HG02970 (cell line): ENCODE measurements around the gene TTC38.

ENCODE experiments used
- ATAC-seq: cut with Tn5 transposase; IDR thresholded peaks from one replicate; pipeline ENCODE4 v1.9.1; 2021; ENCODE audit warnings: mild to moderate bottlenecking, moderate library complexity, moderate number of reproducible peaks; ENCODE audit not compliant: unreplicated experiment, low FRiP score

TTC38 gene

GRCh38 chr22:46275455-46276122 lies 7.8 kb downstream of the TTC38 start:
- no peak for ATAC-seq

- no peak for ATAC-seq
Measured at GRCh38 chr22:46276563-46276962, 8.8 kb downstream of the TTC38 start.

GRCh38 chr22:46278656-46279645 lies 11.1 kb downstream of the TTC38 start:
- no peak for ATAC-seq

DNA sequence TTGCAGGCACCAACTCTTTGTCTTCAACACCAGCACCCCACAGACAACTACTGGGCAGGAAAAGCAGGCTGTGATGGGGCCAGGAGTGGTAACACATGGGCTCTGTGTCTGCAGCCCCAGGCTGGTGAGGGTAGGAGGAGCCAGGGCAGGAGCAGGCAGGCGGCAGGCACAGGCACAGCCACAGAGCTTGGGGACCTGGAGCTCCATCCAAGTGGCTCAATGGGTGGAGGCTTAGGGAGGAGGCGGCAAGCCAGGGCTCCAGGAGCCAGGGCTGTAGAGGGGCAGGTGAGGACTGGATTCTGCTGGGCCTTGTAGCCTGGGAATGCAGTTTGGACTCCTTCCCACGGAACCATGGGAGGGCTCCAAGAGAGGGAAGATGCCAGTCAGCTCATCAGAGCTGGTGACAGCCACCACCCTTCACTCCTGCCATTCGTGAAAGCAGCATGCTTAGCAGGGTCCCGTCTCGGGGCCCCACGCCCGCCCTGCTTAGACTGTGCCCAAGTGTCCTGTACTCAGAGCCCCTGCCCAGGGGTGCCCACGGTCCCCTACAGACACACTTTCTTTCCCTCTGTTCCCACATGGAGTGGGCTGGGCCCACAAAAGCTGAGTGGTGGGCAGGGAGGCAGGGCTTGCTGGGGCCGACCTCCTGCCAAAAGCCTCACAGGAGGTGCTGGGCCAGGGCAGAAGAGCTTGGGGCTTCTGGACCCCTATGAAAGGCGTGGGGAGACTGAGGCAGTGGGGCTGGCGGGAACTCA lies 12.4 kb downstream of the TTC38 start:
- no peak for ATAC-seq

DNA sequence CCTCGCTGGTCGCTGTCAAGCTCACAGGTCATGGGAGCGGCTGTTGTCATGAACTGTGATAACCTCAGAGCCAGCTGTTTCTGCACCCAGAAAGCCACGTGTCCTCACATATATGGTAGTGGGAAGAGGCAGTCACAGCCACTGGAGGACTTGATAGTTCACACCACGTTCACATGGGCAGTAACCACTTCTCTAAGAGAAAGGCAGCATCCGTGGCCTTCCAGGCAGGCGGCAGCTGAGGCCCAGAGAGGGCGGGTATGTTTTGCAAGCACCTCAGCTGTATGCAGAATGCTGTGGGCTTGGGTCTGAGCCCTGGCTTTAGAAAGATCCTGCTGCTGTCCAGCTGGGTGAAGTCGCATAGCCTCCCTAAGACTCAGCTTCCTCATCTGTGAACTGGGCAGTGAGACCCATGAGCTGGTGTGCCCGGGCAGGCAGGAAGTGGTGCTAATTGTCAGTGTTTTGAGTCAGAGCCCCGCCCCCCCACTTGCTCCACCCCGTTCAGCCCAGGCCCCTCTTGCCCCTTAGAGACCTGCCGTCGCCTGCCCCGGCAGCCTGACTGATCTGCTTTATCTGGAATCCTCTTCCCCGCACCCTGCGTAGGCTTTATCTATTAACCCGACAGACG lies 13.3 kb downstream of the TTC38 start:
- no peak for ATAC-seq

DNA sequence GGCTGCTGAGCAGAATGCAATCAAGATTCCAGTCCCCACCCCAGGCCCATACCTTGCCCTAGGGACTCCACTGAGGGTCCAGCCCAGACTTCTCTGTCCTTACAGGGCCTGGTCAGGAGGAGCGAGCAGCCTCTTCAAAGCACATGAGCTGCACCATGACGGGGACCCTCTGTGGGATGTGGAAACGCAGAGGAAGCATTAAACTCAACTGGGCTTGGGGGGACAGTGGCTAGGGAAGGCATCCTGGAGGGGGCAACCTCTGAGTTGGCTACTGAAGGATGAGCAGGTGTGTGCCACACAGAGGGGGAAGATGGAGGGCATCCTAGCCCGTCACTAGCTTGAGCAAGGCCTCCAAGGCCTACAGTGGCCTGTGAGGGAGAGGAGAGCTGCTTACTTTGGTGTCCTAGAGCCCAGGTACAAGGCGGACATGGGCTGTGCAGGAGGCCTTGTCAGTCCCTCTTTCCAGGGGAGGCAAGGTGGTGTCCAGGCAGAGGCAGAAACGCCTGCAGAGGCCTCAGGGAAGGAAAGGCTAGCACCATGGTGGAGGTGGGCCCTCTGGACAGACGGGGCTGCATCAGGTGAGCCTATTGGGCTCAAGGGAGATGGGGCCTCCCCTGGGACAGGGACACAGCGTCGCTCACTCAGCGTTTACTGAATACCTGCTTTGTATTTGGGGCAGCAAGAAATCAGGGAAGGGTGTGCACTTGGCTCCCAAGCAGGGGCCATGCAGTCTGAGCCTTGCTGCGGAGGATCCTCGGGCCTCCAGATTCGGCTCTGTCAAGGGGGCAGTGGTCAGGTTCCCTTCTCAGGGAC lies 14.3 kb downstream of the TTC38 start:
- no peak for ATAC-seq

DNA sequence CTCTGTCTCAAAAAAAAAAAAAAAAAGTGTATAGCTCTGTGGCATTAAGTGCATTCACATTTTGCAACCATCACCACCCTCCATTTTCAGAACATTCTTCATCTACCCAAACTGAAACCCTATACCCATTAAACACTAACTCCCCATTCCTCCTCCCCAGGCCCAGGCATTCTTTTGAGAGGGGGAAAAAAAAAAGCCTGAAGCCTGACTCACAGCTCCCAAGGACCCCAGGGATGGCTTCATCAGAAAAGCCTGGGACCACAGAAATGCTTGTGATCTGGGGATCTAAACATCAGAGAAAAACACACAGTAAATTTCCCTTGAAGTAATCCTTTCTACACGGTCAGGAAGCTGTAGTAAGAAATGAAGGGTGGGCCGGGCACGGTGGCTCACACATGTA lies 18.2 kb downstream of the TTC38 start:
- ATAC-seq = no peak

DNA sequence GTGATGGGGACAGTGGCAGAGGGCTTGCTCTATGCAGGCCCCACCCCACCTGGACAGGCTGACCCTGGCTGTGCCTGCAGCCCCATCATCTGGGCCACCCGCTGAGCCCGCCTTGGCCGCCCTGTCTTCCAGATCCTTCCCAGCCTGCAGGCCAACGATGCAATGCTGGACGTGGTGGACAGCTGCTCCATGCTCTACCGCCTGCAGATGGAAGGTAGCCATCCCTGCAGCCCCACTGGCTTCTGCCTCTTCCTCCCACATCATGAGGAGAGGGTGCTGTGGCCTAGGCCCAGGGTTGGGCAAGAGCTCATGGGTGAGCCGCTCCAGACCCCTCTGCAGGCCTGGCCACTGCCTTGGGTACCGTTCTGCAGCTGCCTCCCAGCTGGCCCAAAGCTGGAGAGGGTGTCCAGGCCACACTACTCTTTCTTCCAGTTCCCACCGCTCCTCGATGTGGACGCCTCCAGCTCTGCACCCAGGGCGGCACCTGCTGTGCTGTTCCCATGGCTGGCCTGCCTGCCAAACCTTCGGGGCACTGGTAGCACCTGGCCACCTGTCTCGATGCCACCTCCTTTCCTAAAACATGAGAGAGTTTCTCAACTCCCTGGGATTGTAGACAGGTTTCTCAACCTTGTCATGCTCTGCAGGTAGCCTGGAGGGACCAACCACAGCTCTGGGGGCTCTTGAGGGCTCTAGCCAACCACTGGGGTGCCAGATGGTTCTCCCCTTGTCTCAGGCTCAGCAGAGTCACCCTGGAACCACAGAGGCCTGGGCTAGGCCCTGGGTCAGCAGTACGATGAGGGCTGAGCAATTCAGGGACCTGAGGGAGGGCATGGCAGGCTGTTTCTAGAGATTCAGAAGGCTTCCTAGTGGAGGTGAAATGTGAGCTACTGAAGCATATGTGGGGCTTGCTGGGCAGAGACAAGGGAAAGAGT lies 19.4 kb downstream of the TTC38 start:
- ATAC-seq = no peak

DNA sequence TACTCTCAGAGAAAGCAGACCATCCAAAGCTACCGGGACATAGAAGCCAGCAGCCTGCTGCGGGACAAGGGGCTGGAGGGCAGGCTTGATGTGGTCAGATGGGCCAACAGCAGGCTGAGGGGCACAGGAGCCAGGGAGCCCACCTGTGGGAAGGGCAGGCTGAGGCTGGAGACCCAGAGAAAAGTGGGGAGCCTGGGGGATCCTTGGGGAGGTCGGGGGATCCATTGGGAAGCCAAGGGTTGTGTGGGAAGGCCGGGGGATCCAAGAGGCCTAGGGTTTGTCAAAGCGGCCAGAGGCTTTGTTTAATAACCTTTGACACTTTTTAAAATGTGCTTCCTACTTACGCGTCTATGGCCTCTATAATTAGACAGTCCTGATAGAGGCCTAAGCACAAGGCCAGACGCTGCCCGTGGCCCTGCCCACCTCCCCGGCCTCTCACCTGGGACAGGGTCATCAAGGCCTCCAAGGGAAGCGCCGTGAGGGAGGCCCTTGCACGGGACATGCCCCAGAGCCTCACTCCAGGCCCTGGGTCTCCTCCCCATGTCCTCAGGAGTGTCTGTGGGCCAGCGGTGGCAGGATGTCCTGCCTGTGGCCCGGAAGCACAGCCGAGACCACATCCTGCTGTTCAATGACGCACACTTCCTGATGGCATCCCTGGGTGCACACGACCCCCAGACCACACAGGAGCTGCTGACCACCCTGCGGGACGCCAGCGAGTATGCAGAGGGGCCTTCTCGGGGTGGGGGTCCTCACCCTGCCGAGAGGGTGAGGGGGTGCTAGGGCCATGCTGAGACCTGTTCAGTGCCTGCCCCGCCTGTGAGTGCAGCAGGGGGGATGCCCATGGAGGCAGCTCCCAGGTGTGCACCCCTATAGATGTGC lies 20.3 kb downstream of the TTC38 start:
- no peak for ATAC-seq

GRCh38 chr22:46288846-46289243 lies 21.0 kb downstream of the TTC38 start:
- ATAC-seq = no peak

GRCh38 chr22:46289244-46289891 lies 21.6 kb downstream of the TTC38 start:
- ATAC-seq = no peak

DNA sequence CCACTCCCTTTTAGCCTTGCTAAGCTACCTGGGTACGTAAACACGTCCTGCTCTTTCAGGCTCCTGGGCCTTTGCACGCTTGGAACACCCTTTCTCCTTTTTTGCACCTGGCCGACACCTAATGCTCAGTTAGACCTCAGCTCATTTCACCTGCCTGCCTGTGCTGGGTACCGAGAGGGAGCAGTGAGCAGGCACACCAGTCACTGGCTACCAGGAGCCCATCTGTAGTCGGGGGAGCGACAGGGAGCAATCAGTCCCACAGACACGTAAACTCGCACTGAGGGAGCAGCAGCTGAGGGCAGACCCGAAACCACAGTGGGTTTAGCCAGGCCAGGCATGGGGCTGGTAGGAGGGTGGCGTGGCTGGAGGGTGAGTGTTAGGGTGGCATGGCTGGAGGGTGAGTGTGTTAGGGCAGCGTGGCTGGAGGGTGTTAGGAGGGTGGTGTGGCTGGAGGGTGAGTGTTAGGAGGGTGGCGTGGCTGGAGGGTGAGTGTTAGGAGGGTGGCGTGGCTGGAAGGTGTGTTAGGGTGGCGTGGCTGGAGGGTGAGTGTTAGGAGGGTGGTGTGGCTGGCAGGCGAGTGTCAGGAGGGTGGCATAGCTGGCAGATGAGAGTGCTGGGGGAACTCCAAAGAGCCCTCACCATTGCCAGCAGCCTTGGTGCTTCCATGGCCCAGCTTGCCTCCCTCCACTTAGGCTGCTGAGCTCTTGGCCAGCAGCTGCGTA lies 22.5 kb downstream of the TTC38 start:
- ATAC-seq = no peak

DNA sequence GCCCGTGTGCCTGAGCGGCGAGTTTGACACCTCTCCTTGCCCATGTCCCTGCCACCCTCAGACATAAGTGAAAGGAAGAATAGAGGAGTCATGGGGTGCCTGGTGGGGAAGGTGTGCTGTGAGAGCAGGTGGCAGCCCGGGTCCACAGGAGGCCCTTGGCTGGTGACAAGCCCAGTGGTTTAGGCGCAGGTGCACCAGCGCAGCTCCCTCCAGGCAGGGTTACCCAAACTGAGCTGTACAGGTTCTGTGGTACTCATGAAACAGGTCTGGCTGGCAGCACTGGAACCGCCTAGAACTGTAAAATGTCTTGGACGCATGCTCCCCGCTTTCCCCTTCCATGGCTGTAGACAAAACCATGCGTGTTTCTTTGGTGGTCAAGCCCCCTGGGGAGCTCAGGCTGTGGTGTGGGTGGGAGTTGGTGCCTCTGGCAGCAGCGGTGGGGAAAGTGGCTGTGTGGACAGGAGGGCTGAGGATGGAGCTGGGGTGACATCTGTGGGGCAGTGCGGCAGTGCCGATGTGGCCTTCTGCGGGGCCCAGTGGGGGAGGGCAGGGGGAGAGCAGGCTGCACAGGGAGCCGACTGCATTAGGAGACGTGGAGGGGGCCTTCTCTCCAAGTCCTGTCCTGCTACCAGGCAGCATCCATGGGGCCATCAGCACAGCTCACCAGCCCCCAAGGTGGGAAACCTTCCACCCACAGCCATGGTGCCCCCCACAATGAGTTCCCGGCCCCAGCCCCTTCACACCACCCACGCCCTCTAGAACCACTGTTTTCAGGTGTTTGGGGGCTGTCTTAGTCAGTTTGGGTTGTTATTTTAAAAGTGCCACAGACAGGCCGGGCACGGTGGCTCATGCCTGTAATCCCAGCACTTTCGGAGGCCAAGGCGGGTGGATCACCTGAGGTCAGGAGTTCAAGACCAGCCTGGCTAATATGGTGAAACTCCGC lies 23.3 kb downstream of the TTC38 start:
- ATAC-seq = no peak

GRCh38 chr22:46292173-46292572 lies 24.4 kb downstream of the TTC38 start:
- no peak for ATAC-seq

DNA sequence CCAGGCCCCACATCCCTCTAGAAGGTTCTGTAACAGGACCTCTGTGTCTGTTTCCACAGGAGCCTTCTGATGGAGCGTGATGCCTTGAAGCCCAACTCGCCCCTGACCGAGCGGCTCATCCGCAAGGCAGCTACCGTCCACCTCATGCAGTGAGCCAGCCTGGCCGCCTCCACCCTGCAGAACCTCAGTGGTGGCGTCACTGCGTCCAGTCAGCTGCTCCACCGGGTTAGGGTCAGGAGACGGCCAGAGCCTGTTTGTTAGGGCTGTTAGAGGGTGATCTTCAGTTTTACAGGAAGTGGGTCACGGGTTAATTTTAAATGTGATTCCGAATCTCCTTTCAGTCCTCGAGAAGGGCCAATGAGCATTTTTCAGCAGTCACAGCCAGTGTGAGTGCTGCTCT lies 24.9 kb downstream of the TTC38 start:
- no peak for ATAC-seq
